ENCODE results near the gene SPTLC2.

DNA sequence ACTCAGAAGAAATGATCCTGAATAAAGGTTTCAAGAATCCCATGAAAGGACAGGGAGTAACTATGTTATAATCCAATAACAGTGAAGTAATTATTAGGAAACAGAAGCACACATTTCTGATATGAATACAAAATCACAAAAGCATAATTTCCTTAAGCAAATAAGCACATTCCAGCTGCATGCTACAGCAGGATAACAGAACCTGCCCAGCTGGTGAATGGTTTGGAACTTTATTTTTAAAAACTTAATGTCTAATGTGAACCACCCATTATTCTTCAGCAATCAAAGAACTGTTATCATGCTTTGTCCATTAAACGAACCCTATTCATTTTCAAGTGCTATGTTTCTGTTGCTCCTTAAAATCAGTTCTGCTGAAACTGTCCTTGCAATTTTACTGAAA, 13.4 kb downstream of the SPTLC2 start:
- TF ChIP-seq POLR2A (IDR thresholded peaks at IDR 0.05) = no peak
- TF ChIP-seq, protein P1, sequence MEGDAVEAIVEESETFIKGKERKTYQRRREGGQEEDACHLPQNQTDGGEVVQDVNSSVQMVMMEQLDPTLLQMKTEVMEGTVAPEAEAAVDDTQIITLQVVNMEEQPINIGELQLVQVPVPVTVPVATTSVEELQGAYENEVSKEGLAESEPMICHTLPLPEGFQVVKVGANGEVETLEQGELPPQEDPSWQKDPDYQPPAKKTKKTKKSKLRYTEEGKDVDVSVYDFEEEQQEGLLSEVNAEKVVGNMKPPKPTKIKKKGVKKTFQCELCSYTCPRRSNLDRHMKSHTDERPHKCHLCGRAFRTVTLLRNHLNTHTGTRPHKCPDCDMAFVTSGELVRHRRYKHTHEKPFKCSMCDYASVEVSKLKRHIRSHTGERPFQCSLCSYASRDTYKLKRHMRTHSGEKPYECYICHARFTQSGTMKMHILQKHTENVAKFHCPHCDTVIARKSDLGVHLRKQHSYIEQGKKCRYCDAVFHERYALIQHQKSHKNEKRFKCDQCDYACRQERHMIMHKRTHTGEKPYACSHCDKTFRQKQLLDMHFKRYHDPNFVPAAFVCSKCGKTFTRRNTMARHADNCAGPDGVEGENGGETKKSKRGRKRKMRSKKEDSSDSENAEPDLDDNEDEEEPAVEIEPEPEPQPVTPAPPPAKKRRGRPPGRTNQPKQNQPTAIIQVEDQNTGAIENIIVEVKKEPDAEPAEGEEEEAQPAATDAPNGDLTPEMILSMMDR (IDR thresholded peaks at IDR 0.05) = no peak

All from suprapubic skin (tissue), 3 donors.